Coronary artery (tissue), 2 donors: ENCODE results near the gene FRMD1.

Experiments used
- DNase-seq: peaks from one replicate; pipeline ENCODE4 v3.0.0-alpha.2; 2017; ENCODE audit warnings: low spot score
- H3K27ac ChIP-seq, 2 donors: fragments of 200-600 bp; sonication (generic); one replicate each; pipeline ENCODE4 v1.5.1; 2016 to 2019
- H3K4me3 ChIP-seq: fragments of 200-600 bp; sonication (generic); 2 replicates; pipeline ENCODE4 v1.5.1; 2016; ENCODE audit warnings: mild to moderate bottlenecking, moderate library complexity
- CTCF ChIP-seq: fragments of 200-600 bp; sonication (generic); IDR thresholded peaks from one replicate; pipeline ENCODE4 v1.5.1; 2019; ENCODE audit warnings: antibody characterized with exemption

FRMD1 gene

GRCh38 chr6:168078943-168079405 is at the start of gene FRMD1:
TSS of gene FRMD1 (minus strand) at chr6:168079212. CDS start at chr6:168079094, 118 bp downstream.
- DNase-seq: no peak
- Histone ChIP-seq H3K4me3 (peak within 1 kb of the TSS; percentile 21), H3K27ac (peak within 1 kb of the TSS in 1 of 2 donors; percentile 16)
- no peak for TF ChIP-seq CTCF

GRCh38 chr6:168128006-168128630 is 49.1 kb upstream of the FRMD1 start:
- H3K4me3 ChIP-seq: no peak overlapping the region
- DNase-seq: peak; percentile 57
- no peak for TF ChIP-seq CTCF
- no peak overlapping the region for H3K27ac ChIP-seq

GRCh38 chr6:168127384-168127868 is 48.4 kb upstream of the FRMD1 start:
- TF ChIP-seq CTCF: no peak
- Histone ChIP-seq H3K27ac (no peak overlapping the region), H3K4me3 (no peak overlapping the region)
- DNase-seq: peak; percentile 54

GRCh38 chr6:168126566-168127383 is 47.8 kb upstream of the FRMD1 start:
- H3K4me3 ChIP-seq: no peak overlapping the region
- peak; percentile 71 for DNase-seq
- TF ChIP-seq CTCF: no peak
- no peak overlapping the region for H3K27ac ChIP-seq

- Histone ChIP-seq H3K27ac (no peak overlapping the region), H3K4me3 (no peak overlapping the region)
- DNase-seq: peak; percentile 65
- no peak for TF ChIP-seq CTCF
Observed at GRCh38 chr6:168125429-168126001, 46.5 kb upstream of the FRMD1 start.

- Histone ChIP-seq H3K27ac (no peak overlapping the region), H3K4me3 (no peak overlapping the region)
- no peak for TF ChIP-seq CTCF
- DNase-seq: no peak
Observed at GRCh38 chr6:168124921-168125320, 45.9 kb upstream of the FRMD1 start.
